Measurements from ENCODE around the gene CFAP54.

Gene CFAP54

DNA sequence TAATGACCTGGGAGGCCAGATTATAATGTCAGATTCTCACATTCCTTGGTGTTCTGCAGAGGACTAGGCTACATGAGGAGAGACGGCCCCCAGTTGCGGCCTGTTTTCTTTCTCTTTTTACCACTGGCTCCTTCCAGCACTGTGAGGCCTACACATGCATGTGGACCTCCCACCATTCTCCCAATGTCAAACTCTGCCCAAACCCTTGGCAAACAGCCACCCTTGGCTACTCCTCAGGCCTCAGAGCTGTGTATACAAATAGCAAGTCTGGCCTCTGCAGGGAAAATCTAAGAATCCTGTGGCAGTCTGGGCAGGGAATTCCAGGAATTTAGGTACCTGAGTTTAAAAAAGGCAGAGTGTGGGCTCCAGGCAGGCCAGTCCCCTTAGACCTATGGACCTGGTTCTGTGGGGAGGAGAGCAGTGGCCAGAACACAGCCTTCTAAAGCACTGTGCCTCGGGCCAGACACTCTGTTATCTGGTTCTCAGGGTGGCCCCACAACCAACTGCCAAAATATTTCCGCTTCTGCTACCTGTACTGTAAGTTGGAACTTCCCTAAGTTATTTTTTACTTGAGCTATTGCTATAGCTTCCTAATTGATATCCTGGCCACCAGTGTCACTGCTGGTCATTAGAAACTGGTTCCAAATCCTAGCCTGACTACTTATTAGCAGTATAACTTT is 397.8 kb downstream of the CFAP54 start:
- DNase-seq, result peak in 31 of 51 donors; percentile 1 to 65 (median 27)

DNA sequence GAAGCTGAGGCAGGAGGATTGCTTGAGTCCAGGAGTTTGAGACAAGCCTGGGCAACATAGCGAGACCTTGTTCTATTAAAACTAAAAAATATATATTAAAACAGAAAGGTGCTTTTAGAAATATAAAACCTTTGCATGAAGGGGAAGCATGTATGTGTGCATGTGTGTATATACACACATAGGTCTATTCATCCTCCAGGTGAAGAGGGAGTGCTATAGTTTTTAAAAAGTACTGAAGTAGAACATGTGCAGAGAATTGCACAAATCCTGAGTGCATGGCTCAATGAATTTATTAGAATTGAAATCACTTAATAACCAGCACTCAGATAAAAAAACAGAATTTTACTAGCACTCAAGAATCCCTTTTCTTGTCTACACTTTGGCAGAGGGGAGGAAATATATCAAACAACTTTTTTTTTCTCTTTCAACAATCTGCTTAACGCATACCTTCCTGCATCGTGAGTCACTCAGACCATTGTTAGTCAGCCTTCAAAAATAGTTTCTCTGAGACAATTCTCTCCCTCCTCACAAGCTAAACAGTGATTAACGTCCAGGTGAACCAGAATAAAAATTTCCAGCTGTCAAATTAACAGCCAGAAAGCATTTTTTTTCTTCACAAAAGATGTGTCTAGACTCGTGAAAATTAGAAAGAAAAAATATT is 400.0 kb downstream of the CFAP54 start:
- DNase-seq, result no peak

DNA sequence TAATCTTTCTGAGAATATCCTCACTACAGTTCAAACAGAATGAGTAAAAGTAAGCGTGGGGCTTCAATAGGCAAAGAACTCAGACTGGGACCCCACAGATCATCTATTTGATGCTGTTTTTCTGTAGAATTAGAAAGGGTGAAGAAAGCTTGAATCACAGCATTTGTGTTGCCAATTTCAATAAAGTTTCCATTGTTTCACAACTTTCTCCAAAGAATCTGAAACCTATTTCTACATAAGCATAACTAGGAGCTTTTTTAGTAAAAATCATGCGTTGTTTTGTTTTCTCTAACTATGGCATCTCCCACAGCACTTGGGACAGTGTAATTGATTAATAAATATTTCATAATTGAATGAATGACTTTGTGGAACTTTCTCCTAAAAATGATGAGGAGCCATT is 401.0 kb downstream of the CFAP54 start:
- no peak for DNase-seq

DNA sequence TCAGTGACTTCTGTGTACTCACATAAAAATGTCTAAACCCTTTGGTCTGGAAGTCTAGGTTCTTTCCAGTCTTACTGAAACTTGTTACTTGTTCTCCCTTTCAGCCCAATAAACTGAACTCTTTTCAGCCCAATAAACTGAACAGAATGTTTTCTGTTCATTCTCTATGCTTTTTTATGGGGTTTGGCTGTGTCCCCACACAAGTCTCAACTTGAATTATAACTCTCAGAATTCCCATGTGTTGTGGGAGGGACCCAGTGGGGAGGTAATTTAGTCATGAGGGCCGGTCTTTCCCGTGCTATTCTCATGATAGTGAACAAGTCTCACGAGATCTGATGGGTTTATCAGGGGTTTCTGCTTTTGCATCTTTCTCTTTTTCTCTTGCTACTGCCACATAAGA is 402.7 kb downstream of the CFAP54 start:
- DNase-seq, result no peak

DNA sequence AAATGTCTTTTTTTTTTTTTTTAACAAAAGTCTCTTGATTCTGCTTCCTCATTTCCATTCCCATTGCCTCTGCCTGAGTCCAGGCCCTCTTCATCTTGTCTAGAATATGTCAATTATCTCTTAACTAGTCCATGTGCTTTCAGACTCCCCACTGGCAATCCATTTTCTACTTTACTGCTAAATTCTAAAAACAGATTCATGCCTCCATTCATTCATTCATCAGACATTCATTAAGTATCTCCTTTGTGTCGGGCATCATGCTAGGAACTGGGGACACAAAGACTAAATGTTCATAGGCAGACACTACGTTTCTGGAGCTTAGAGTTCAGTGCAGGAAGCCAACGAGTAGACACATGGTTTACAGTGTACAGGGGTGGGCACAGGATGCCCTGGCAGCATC is 408.0 kb downstream of the CFAP54 start:
- no peak for DNase-seq

DNA sequence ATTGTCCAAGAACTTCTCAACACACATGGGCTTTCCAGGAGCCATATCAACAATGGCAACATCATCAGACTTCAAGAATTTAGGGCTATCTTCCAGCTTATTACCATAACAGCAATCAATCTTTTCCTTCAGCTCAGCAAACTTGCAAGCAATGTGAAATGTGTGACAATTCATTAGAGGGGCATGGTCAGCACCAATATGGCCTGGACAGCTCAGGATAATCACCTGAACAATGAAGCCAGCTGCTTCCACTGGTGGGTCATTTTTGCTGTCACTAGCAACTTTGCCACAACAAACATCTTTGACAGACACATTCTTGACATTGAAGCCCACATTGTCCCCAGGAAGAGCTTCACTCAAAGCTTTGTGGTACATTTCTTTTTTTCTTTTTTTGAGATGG is 411.8 kb downstream of the CFAP54 start:
- DNase-seq, result no peak

DNA sequence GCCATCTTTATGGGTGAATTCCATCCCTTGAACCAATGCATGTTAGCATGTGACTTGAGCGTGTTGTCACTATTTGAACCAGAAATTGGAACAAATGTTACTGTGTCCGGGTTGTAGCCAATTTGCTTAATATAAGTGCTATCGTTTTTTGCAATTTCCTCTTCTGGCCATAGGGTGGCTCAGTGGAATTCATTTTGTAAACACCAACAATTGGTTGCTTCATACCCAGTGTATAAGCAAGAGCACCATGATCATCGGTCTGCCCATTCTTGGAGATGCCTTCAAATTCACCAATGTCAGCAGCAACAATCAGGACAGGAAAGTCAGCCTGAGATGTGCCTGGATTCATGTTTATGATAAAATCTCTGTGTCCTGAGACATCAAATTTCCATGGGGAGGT is 412.7 kb downstream of the CFAP54 start:
- no peak for DNase-seq

DNA sequence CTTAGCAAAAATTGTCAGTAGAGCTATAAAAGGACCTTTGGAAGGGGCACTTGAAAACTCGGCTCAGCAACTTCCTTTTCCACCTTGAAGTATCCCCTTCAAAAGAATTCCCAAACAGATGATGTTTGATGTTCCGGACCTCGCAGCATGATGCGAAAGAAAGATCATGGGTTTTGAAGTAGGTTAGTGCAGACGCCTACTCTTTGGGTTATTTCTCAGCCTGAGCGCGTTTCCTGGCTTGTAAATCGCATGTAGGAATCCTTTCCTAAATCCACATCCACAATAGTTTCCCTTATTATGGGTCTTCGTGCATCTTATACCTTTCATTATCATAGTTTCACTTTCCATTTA is 417.1 kb downstream of the CFAP54 start:
- DNase-seq, result peak in 3 of 51 donors; percentile 11 to 49 (median 31)

DNA sequence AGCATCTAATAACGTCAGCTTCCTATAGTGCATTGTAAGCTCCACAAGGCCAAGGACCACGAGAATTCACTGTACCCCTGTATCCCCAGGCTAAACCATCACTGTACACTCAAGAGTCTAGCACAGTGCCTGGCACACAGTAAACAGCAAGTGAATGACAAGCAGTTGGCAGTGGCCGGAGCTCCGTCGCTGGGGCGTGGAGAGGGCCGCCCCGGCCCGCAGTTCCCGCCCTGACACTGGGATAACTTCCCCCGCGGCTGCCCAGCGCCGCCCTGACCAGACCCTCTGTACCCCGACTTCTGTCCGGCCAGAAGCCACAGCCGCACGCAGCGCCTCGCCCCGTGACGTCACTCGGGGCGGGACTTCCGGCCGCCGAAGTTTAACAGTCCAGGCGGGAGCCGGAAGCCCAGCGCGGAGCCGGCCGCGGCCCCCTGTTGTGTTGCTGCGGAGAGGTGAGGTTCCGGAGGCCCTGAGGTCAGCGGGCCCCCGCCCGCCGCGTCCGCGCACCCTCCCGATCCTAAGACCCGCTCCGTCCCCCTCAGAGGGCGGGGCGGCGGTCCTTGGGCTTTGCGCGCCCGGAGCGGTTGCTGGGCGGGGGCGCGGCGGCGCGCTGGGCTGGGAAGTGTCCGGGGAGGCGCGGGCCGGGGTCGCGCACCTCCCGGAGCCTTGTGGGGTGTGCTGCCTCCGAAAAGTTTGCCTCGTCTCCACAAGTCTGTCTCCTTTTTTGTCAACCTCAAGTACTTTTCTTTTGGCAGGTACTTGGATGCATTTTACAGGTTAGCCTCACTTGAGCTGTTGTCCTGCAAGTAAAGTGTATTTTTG is 417.7 kb downstream of the CFAP54 start, which contains the start of gene NEDD1:
Gene NEDD1, plus strand, starts transcription at position 409 of the 822 bp plus-strand sequence. CDS start 2,503 bp downstream, outside the sequence.
- peak in 50 of 51 donors; percentile 31 to 84 (median 67) for DNase-seq

DNA sequence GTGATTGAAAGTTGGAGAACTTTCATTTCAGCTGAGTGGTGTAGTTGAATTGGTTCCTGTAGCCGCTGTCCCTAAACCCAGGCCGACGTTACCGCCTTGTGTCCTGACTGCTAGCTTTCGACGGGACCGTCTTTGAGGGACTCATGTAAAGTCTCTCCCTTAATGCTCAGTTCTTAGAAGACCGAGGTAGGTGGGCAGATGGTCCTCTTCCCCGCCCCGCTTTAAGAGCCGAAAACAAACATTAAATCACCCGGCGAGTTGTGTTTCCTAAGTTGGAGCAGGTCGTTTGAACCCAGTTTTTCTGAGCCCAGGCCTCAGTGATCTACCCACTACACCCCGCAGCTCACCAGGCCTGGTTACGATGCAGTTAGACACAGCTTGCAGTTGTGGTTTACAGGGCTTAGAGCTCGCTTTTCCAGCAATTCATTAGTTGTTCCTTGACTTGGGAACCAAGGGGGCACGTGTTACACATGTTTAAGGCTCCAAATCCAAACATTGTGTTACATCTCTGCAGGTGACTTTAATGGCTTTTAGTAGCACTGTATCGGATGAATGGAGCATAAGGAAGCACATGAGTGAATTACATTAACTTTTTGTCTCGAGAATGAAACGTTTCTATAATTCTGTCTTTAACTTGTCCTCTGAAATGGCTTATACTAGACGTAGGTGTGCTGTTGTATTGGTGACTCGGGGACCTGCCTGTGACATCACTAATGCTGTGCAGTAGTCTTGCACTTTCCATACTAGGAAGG is 418.5 kb downstream of the CFAP54 start:
- peak in 12 of 51 donors; percentile 2 to 38 (median 12) for DNase-seq

DNA sequence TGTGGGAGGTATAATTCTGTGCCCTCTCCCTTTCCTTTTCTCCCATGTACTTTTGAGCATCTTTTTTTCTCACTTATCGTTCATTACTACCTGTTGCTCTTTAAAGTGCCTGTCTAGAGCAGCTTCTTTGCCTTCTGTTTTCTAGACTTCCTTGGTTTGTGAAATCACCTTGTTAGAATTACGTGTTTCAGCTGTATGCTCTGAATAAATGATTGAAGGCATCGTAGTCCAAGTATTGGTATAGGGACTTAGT is 419.0 kb downstream of the CFAP54 start:
- DNase-seq, result no peak

DNA sequence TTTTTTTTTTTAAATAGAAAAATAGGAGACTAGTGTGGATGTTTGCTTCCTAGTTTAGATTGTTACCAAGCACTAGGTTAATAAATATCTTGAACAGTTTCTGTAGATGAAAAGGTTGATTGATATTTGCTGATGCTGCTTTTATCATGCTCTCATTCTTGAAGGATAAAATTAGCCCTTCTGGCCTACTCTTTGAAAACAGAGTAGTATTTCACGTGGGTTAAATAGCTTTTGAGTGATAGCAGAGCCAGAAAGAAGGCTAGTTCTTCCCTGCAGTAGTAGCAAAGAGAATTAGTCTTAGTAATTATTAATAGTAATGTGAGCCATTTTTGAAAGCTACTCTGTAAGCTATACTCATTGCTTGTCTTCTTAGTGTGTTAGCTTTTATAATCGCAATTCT is 422.9 kb downstream of the CFAP54 start:
- no peak for DNase-seq

DNA sequence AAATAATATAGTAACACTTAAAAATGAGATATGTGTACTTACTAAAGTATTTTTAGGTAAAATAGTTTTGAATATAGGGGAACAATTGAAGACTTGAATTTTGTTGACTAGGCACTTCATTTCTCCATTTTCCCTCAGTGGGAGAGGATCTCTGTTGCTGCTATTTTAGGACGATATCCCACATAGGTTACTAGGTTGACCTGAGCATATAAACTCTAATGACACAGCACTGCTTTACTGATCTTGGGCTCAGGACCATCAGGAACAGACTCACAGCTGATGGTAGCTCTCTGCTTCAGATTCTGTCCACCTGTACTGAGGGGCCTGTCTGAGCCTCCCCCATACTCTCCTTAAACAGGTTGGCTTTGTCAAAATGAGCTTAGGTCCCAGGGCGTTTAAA is 423.6 kb downstream of the CFAP54 start:
- DNase-seq, result no peak

DNA sequence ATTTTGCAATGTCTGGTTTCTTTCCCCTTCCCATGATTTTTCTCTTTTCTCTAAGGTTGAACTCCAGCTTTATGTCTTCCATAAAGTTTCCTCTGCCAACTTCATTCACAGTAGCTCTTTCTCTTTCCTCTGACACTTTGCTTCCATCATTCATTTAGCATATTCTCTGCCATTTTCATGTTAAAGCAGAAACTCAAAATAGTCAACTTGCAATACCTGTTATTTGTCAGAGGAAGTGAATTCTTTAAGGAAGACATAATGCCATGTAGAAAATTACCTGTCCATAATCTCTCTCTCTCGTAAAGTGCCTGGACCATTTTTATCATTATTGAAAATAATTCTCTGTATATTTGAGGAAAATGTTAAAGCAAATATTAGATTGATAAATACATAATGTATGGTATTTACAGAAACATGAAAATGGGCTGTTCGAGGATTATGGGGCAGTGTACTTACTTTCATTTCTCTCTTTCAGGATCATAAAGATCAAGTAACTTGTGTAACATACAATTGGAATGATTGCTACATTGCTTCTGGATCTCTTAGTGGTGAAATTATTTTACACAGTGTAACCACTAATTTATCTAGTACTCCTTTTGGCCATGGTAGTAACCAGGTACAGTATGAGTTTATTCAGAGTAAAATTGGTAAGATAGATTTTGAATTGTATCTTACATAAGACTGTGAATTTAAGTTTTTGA is 430.3 kb downstream of the CFAP54 start:
- no peak for DNase-seq

Data from hypothalamus (tissue), 51 donors.